HG02981 (cell line): Measurements from ENCODE around the gene ZNF423.

ENCODE experiments used
- ATAC-seq: cut with Tn5 transposase; IDR thresholded peaks from one replicate; pipeline ENCODE4 v1.9.1; 2021; ENCODE audit warnings: mild to moderate bottlenecking, moderate library complexity; ENCODE audit not compliant: unreplicated experiment

The ZNF423 gene

DNA sequence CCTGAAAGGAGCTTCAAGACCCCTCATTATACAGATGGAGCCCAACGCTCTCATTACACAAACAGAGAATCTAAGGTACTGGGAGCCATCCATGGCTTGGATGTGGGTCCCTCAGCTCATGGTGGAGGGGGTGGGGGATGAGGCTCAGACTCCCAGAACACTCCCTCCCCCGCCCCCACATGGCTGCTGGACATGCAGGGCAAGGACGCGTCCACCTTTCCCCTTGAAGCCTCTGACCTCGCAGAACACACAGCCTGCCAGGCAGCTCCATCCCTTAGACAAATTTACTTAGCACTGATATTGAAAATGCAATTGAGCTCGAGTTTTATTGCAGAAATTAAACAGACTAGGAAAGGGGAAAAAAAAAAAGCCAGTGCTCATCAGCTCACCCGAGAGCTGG lies 203.9 kb downstream of the ZNF423 start:
- ATAC-seq: no peak

DNA sequence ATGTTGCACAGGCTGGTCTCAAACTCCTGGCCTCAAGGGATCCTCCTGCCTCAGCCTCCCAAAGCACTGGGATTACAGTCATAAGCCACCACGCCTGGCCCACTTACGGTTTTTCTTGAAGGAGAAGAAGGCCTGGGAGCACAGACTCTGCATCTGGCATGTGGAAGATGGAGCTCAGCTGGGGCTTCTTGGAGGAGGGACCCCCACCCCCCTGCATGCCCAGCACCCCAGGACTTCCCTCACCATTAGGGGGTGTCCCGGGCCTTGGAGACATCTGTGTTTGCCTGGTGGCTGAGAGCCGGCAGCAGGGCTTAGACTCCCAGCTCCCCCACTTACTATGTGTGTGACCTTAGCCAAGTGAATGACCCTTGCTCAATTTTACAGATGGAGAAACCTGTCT lies 204.7 kb downstream of the ZNF423 start:
- ATAC-seq: no peak

DNA sequence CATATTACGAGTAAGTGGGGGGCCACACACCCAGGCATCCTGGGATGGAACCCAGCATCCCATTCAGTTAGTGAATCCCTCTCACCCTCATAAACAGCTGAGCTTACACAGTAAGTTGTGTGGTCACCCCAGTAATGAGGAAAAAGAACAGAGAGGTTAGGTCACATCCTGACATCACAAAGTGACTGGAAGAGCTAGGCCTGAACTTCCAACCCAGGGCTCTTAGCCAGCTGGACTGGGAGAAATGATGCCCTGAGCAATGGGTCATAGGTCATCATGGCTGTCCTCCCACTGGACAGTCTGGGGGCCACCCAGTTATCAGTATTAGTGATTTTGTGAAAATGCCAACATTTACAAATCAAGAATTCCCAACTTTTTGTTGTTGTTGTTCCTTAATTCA lies 205.3 kb downstream of the ZNF423 start:
- ATAC-seq: no peak

DNA sequence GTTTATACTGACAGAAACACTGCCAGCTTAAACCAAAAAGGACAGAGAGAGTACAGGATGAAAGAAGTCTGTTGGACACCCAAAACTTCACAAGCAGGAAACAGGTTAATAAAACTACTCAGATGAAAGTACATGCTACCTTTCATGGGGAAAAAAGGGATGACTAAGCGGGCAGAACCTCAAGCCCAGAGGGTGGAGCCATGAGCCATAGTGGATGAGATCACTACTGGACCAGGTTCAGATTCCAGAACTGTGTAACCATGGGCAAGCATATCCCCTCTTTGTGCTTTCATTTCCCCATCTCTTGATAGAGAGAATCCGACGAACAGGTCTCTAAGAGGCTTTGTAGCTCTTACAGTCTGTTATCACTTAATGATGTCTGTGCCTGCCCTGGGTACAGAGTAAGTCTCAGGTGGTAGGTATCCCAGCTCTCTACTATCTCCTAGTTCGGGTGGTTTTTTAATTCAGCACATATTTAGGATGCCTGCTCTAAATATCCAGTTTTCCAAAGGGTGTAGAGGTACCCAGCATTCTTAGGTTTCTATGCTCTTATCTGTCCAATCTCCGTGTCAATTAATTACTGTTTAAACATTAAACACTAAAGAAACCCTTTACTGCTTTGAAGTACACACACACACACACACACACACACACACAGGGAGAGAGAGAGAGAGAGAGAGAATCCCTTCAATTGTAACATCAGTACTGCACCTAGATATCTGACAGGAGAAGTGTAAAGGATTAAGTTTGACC lies 206.7 kb downstream of the ZNF423 start:
- ATAC-seq: no peak

DNA sequence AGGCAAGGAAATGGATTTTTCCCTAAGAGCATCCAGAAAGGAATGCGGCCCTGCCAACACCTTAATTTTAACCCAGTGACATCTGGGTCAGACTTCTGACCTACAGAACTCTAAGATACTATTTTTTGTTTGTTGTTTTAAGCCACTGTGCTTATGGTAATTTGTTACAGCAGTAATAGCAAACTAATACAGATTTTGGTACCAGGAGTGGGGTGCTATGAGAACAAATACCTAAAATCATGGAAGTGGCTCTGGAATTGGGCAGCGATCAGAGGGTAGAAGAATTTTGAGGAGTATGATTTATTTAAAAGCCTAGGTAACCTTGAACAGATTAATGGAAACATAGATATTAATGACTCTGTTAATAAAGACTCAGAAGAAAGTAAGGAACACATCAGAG lies 208.2 kb downstream of the ZNF423 start:
- ATAC-seq: no peak

DNA sequence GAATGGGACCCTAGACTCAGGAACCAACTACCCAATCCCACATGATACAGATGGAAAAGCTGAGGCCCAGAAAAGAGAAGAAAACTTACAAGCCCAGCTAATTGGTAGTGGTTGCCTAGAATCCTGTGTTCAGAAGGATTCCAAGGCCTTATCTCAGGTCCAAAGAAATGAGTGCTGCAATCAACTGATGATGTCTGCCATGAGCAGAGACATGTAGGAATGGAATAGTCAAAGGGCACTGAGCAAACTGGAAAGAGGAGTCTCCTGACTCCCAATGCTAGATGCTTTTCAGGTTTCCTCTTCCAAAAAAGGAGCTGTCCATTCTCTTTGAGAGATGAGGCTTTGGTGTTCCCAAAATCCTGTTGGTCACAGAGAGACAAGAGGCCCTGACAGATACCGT lies 210.6 kb downstream of the ZNF423 start:
- no peak for ATAC-seq

DNA sequence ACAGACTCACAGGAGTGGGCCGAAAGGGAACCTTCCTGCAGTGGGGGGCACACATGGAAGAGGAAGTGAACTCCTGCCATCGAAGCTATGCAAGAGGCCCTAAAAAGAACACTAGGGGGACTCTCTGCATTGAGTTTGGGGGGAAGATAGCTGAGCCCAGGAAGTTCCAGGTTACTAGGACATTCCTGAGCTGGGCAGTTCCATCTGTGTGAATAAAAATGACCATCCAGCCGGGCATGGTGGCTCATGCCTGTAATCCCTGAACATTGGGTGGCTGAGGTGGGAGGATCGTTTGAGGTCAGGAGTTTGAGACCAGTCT lies 211.8 kb downstream of the ZNF423 start:
- no peak for ATAC-seq

DNA sequence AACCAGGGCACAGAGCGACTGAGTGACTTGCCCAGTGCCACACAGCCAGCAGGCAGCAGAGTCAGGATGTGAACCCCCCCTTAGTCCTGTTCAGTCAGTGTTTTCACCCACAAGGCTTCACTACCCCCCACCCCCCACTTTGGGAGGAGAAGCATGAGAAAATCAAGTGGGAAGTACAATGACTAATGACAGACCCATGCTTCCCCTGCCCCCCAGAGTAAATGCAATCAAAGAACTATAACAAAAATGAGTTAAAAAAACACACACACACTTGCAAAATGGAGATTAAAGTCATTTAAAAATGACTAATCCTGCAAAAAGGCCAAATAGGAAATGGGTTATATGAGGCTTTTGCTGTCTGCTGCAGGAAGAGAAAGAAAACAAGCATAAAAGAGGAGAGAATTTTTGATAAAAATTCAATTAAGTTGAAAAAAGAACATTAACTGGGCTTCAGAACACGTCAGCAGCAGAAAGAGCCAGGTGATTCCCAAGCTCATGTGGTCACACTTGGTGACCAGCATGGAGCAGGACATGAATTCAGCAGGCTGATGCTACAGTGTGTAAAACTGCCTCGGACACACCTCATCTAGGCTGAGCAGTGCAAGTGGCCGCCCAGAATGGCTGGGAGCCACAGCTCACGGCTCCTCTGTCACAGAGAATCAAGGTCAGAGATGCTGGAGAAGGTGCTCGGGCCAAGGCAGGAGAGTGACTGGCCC lies 212.3 kb downstream of the ZNF423 start:
- ATAC-seq: no peak

DNA sequence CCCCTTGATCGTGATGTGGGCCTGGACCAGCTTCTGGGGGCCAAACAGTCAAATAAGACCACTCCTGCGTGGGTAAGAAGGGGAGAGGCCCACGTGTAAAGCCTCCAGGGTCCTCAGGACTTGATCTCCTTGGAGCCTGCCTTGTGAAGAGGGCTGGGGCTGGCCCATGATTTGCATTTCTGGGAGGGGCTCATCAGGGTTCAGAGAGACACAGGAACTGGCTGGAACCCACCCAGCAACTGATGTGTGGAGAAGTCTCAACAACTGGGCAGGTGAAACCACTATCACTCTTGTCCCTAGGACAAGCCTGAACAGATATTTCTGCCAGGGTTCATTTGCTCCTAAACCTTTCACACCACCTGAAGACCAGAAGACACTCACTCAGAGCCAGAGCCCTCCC lies 214.7 kb downstream of the ZNF423 start:
- no peak for ATAC-seq

DNA sequence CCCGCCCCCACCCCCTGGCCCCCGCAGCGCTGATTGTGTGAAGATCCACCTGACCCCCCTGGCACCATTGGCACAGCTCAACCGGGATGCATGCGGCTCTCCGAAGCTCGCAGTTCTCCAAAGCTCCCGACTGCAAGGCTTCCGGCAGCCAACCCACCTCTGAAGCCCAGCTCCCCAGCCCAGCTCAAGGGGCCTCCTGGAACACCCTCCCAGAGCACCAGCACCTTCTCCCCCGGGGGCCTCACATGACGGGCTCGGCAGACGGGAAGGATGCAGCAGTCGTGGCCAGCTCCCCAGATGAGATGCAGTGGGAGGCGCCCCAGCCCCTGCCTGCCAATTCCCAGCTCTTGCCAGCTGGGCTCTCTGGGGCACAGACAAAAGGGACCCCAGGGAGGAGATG lies 215.3 kb downstream of the ZNF423 start:
- no peak for ATAC-seq

DNA sequence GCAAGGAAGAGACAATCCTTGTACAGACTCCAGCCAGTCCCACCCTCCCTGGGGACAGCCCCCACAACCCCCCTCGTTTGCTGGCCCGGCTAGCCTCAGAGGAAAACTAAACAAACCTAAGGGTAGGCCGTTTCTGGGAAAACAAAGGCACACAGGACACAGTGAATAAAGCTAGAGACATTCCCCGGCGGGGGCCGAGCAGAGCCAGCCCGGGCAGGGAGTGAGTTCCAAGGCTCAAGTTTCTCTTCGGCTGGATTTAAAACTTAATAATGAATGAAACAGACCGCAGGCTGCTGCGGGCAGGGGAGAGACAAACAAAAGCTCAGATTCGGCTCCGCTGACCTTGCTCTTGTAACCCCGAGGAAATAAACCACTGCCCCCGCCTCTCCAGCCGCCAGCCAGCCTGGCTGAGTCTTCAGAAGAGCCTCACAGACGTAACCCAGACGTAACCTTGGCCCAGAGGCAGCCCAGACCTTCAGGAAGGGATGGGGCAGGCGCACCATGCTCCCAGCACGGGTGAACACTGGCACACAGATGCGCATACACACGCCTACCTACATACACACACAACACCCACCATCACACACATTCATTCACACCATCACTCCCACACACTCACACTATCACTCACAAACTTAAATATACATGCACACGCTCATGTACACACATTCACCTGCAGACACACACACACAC lies 216.0 kb downstream of the ZNF423 start:
- no peak for ATAC-seq

DNA sequence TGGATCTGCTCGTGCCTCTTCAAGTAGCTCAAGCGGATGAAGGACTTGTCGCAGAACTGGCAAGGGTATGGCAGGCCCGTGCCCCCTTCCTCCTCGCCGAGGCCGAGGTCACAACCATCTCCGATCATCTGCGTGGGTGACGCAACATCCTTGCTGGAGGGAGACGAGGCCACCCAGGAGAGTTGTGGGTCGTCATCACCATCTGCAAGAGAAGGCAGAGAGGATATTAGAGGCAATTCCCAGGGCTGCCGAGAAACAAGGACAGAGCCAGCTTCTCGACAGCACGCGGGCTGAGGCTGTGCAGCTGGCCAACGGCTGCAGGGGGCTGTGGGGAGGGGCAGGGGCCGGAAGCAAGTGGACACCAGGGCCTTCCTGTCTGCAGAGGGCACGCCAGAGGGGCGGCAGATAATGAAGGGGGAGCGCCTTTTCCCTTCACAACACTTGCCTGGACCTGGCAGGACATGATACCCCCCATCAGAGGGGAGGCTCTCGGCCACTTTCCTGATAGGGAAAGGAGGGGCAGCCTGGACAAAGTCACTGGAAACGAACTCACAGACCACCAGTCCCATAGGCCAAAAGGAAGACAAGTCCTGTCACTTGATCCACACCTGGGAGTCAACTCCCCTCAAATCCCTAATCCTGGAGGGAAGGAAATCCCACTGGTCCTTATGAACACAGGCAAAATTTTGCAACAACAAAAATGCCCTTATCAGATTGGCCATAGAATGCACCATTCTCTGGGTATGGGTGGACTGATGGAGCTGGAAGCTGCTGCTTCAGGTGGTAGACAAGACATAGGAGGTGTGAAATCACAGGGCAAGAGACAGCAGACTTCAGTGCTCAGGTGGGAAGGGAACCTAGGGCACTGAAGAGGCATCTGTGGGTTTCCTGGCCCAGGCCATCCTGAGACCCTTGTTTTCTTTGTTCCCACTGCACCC lies 217.0 kb downstream of the ZNF423 start:
- no peak for ATAC-seq

DNA sequence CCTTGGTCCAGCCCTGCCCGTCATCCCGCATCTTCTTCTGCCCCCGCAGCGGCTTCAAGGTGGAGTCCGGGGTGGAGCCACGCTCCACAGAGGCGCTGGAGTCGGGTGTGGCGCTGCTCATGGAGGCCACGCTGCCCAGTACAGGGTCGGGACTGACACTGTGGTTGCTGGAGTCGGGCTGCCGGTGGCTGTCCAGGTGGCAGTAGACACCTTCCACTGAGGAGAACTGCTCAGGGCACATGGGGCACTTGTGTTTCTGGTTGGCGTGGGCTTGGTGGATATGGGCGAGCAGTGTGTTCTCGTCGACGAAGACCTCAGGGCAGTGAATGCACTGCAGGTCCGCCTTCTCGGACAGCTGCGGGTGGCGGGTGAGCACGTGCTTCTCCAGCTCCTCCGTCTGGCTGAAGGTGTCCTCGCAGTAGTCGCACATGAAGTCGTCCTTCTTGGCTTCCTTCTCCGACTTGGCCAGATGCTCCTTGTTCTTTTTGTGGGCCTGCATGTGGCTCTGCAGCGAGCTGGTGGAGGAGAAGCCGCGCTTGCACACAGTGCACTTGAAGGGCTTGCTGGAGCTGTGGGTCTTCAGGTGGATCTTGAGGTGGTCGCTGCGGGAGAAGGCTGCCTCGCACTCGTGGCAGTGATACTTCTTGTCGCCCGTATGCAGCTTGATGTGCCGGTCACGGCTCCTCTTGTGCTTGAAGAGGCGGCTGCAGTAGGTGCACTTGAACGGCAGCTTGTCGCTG lies 217.8 kb downstream of the ZNF423 start:
- ATAC-seq: no peak

DNA sequence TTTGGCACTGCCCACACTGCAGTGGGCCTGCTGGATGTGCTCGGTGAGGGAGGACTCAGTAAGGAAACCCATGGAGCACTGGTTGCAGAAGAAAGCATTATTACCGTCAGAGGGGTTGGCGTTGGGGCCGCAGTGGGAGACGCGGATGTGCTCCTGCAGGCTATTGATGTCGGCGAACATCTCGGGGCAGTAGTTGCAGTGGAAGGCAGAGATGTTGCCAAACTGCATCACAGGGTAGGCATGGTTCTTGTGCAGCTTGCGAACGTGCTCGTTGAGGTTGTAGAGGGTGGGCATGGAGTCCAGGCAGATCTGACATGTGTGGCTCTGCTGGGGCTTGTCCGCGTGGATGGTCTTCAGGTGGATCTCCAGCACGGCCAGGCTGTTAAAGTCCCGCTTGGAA lies 218.4 kb downstream of the ZNF423 start:
- ATAC-seq: no peak

DNA sequence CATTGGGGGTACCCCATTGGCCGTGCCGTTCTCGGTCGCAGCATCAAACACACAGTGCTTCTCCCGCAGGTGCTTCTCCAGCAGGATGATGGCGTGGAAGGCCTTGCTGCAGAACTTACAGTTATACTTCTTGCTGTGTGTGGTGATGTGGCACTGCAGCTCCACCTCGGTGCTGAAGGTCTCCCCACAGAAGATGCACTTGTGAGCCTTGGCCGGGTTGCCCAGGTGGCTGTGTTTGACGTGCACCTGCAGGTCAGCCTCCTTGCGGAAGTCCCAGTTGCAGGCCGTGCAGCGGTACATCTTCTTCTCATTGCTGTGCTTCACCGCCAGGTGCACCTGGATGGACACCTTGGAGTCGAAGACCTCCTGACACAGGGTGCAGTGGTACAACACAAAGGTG lies 219.3 kb downstream of the ZNF423 start:
- ATAC-seq: no peak

DNA sequence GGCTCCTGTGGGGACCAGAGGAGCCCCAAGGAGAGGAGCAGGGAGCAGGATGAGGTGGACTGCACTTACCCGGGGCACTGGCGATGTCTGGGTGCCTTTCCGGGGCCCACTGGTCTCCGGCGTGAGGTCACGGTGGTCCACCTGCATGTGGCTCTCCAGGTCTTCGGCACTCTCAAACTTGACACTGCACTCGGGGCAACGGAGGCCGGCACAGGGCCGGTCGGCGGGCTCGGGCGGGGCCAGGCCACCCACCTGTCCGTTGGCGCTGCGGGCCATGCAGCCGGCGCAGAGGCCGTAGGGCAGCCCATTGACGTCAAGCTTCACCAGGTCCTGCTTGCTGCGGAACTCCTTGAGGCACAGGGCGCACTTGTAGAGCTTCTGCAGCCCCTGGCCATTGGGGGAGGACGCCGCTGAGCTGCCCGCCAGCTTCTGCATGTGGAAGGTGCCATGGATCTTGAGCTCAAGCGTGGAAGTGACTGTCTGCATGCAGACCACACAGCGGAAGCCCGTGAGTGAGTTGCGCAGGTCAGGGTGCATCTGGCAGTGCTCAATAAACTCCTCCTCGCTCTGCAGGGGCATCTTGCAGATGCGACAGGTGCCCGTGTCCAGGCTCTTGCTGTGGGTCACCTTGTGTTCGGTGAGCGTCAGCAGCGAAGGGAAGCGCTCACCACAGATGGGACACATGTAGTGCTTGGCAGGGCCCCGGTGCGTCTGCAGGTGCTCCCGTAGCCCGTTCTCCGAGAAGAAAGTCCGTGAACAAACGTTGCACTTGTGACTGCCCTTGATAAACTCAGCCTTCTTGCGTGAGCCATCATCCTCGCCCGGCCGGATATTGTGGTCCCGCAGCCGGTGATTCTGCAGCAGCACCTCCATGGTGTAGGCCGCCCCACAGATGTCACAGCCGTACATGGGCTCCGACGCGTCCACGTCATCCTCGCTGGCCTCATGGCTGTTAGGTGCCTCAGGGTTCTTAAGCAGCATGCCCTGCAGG lies 220.0 kb downstream of the ZNF423 start:
- ATAC-seq: no peak

DNA sequence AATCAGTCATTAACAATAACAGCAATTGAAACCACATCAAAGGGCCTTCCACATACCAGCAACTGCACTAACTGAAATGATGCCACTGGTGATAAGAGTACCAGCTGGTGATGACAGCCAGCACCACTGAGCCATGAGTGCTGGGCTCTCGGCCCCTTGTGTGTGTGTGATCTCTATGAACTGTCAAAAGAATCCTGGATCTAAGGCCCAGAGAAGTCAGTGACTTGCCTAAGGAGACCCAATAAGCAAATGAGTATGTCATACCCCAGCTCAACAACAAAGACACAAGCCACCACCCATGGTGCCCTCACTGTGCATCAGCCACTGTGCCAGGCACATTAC lies 220.9 kb downstream of the ZNF423 start:
- ATAC-seq: no peak

DNA sequence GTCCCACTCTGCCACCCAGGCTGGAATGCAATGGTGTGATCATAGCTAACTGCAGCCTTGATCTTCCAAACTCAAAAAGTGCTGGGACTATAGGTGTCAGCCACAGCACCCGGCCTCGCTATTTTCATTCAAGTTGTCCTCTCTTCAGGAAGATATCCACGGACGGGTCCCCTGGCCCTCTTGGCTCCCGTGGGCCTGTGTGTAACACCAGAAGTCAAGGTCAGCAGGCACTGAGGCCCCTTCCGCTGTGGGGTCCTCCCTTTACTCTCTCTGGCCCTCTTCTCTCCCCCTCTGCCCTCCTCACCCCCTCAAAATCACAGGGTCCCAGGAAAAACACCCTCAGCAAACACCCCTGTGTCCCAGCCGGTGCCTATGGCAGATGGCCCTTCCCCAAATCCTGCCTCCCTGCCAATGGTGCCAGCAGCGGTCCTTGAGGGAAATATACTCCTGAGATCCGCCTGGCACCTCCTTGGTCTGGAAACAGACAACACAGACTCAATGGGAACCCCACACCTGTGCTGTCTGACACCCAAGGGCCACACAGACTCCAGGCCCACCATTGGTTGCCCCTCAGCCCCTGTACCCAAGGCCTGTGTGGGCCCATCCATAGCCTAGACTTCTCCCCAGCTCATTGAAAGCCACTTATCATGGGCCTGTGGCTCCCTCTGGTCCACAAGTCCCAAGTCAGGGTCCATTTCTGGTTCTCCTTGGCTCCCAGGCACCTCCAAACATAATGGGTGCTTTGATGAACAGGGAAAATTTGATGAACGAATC lies 221.5 kb downstream of the ZNF423 start:
- ATAC-seq: no peak

DNA sequence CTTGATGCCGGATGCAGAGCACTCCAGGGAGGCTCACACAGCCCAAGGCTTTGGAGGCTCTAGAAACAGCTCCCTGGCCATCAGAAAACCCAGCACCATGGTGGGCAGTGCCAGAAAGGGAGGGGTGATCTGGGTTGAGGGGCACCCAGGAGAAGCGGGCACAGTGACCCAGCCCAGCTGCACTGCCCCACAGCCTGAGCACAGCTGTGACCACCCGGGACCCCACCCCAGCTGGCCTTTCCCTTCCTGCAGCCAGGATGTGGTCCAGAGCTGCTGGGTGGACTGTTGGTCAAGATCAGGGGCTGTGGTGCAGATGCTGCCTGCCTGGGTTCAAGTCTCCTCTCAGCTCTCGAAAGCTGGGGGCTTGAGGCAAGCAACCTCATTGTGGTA lies 223.1 kb downstream of the ZNF423 start:
- ATAC-seq: no peak
